CD14-positive monocyte (primary cell): ENCODE results near the gene TMX4. TPM values are rescaled to one million over a fixed set of nuclear protein-coding genes. Genes with fewer than 3 reads are reported as not detected.

Source experiments
- DNase-seq, 3 donors: peaks; one replicate each; pipeline ENCODE4 v3.0.0-alpha.2; 2011 to 2022
- H2AFZ ChIP-seq: 2 replicates; pipeline ENCODE4 v1.6.0; 2012; ENCODE audit warnings: mild to moderate bottlenecking, low read depth, low read length, inconsistent platforms; ENCODE audit not compliant: insufficient read depth, poor library complexity, severe bottlenecking
- H3K27ac ChIP-seq, 2 donors: 1 replicate in 1 of 2; 2 replicates in 1 of 2; pipeline ENCODE4 v1.5.1; 2012 to 2013; ENCODE audit warnings: low read length in 2 of 2, control low read depth in 1 of 2, inconsistent platforms in 1 of 2, low read depth in 1 of 2, mild to moderate bottlenecking in 1 of 2
- H3K27me3 ChIP-seq, 2 donors: one replicate each; pipeline versions ENCODE4 v1.6.0 to v1.6.1; 2011 to 2013; ENCODE audit warnings: low read length in 2 of 2; ENCODE audit not compliant: control insufficient read depth in 2 of 2, insufficient read depth in 2 of 2
- H3K36me3 ChIP-seq, 2 donors: replicated peaks in 1 of 2; 1 replicate in 1 of 2; 2 replicates in 1 of 2; pipeline versions ENCODE4 v1.5.1 to v1.6.1; 2012 to 2013; ENCODE audit warnings: low read length in 2 of 2, control low read depth in 1 of 2, inconsistent platforms in 1 of 2, mild to moderate bottlenecking in 1 of 2; ENCODE audit not compliant: insufficient read depth in 2 of 2, control insufficient read depth in 1 of 2
- H3K4me1 ChIP-seq, 2 donors: 1 replicate in 1 of 2; 2 replicates in 1 of 2; pipeline versions ENCODE4 v1.5.1 to v1.6.1; 2012 to 2013; ENCODE audit warnings: low read length in 2 of 2, control low read depth in 1 of 2, inconsistent platforms in 1 of 2, mild to moderate bottlenecking in 1 of 2, moderate library complexity in 1 of 2; ENCODE audit not compliant: insufficient read depth in 2 of 2, control insufficient read depth in 1 of 2
- H3K4me2 ChIP-seq: replicated peaks from 2 replicates; pipeline ENCODE3; 2012; ENCODE audit warnings: low read length, moderate library complexity, mild to moderate bottlenecking; ENCODE audit not compliant: poor library complexity, severe bottlenecking; ENCODE audit errors: extremely low read depth
- H3K4me3 ChIP-seq, 3 experiments: fragments of 200-600 bp in 1 of 3; sonication (generic) in 1 of 3; replicated peaks in 1 of 3; 1 replicate in 2 of 3; 2 replicates in 1 of 3; pipeline ENCODE4 v1.5.1; 2011 to 2013; ENCODE audit warnings: low read length in 3 of 3, mild to moderate bottlenecking in 3 of 3, control low read depth in 2 of 3, low read depth in 2 of 3, inconsistent platforms in 1 of 3, moderate library complexity in 1 of 3
- H3K79me2 ChIP-seq: 2 replicates; pipeline ENCODE4 v1.6.0; 2012; ENCODE audit warnings: mild to moderate bottlenecking, control low read depth, inconsistent platforms, low read length, moderate library complexity; ENCODE audit not compliant: insufficient read depth
- H3K9ac ChIP-seq: 2 replicates; pipeline ENCODE4 v1.6.0; 2017; ENCODE audit warnings: low read length, mild to moderate bottlenecking; ENCODE audit not compliant: insufficient read depth, poor library complexity, severe bottlenecking
- H3K9me3 ChIP-seq, 2 donors: replicated peaks in 1 of 2; 1 replicate in 1 of 2; 2 replicates in 1 of 2; pipeline versions ENCODE4 v1.5.1 to v1.6.1; 2012 to 2013; ENCODE audit warnings: low read length in 2 of 2, control low read depth in 1 of 2; ENCODE audit not compliant: control insufficient read depth in 1 of 2, insufficient read depth in 1 of 2
- H4K20me1 ChIP-seq: 2 replicates; pipeline ENCODE4 v1.6.0; 2012; ENCODE audit warnings: mild to moderate bottlenecking, low read length, control low read depth, moderate library complexity; ENCODE audit not compliant: insufficient read depth
- H3K27ac Mint-ChIP-seq, 7 donors: one replicate each; pipeline ENCODE4 v1.8.0; 2020; ENCODE audit warnings: mild to moderate bottlenecking in 7 of 7, mixed read lengths in 7 of 7, moderate library complexity in 6 of 7, inconsistent platforms in 2 of 7
- H3K27me3 Mint-ChIP-seq, 3 donors: one replicate each; pipeline ENCODE4 v1.8.0; 2021 to 2022; ENCODE audit warnings: low read depth in 3 of 3, mild to moderate bottlenecking in 3 of 3, mixed read lengths in 3 of 3, moderate library complexity in 3 of 3, inconsistent platforms in 1 of 3
- H3K36me3 Mint-ChIP-seq, 2 donors: one replicate each; pipeline ENCODE4 v1.8.0; 2020; ENCODE audit warnings: mixed read lengths in 2 of 2, inconsistent platforms in 1 of 2, mild to moderate bottlenecking in 1 of 2
- H3K4me1 Mint-ChIP-seq: one replicate; pipeline ENCODE4 v1.8.0; 2020; ENCODE audit warnings: mild to moderate bottlenecking, mixed read lengths
- H3K4me3 Mint-ChIP-seq, 2 donors: one replicate each; pipeline ENCODE4 v1.8.0; 2020; ENCODE audit warnings: mild to moderate bottlenecking in 2 of 2, mixed read lengths in 2 of 2, moderate library complexity in 1 of 2
- H3K9me3 Mint-ChIP-seq, 7 donors: one replicate each; pipeline ENCODE4 v1.8.0; 2020 to 2022; ENCODE audit warnings: mixed read lengths in 7 of 7, mild to moderate bottlenecking in 6 of 7, moderate library complexity in 6 of 7, inconsistent platforms in 2 of 7
- CTCF ChIP-seq: fragments of 200-600 bp; IDR thresholded peaks from one replicate; pipeline ENCODE4 v1.8.0; 2022; ENCODE audit warnings: antibody characterized with exemption, mild to moderate bottlenecking
- WGBS: methylation state at CpG from one replicate; pipeline ENCODE4 v1.1.5; 2013; ENCODE audit warnings: missing lambda C conversion rate; ENCODE audit not compliant: insufficient coverage; 5-methylcytosine and 5-hydroxymethylcytosine counted together
- intact Hi-C, 2 donors: fragments of 100-400 bp; cut with micrococcal nuclease; formaldehyde crosslinking; loops; one replicate each; pipeline versions ENCODE4 v1.15.0 to v1.15.1; 2023
- polyA plus RNA-seq, 3 donors: library from polyadenylated mRNA; depleted of rRNA in 1 of 3; unstranded in 2 of 3; stranded (reverse) in 1 of 3; fragments of 300-500 nt in 2 of 3; fragments of >200 nt in 1 of 3; fragmentation: Illumina TruSeq in 2 of 3; gene quantifications; 1 replicate in 2 of 3; 2 replicates in 1 of 3; pipeline ENCODE4 v1.2.3, GENCODE V29; 2012 to 2021

TMX4 gene
- polyA plus RNA-seq, 3 donors: 12.1 to 67.9 (median 55.2) TPM

GRCh38 chr20:8049310-8049709 is 29.7 kb upstream of the TMX4 start:
- TF ChIP-seq CTCF: no peak
- H3K9me3 ChIP-seq: no peaks in the 10 kb centered on the region
- H3K4me3 ChIP-seq: no peak overlapping the region
- no peak overlapping the region for H3K9ac ChIP-seq
- peaks cover 0 to 3% (median 0%) of the 10 kb centered on the region in 7 donors for H3K9me3 Mint-ChIP-seq
- H4K20me1 ChIP-seq: no peaks in the 10 kb centered on the region
- no peak overlapping the region for H2AFZ ChIP-seq
- H3K4me1 Mint-ChIP-seq: peaks cover 11% of the 10 kb centered on the region
- no peak overlapping the region for H3K4me2 ChIP-seq
- no peaks in the 10 kb centered on the region for H3K36me3 Mint-ChIP-seq
- H3K79me2 ChIP-seq: no peaks in the 10 kb centered on the region
- peaks cover 0 to 2% (median 2%) of the 10 kb centered on the region in 3 donors for H3K27me3 Mint-ChIP-seq
- H3K4me3 Mint-ChIP-seq: no peak overlapping the region
- H3K36me3 ChIP-seq: no peaks in the 10 kb centered on the region
- WGBS: 88% methylated on average over 1 of the region's 3 CpGs
- H3K27me3 ChIP-seq: no peaks in the 10 kb centered on the region
- no peak for DNase-seq
- H3K4me1 ChIP-seq: peaks cover 0 to 11% of the 10 kb centered on the region in 2 donors
- H3K27ac ChIP-seq: no peak overlapping the region
- peak overlapping the region in 1 of 7 donors; percentile 66 for H3K27ac Mint-ChIP-seq
- intact Hi-C loops: loop anchor here in 1 of 2 donors (10.0 kb wide), 1 partner anchor 85 kb away; the partner anchor contains the start of gene PLCB1

GRCh38 chr20:8045946-8046345 is 26.4 kb upstream of the TMX4 start:
- Histone ChIP-seq H3K27ac (no peak overlapping the region), H3K9me3 (no peaks in the 10 kb centered on the region), H2AFZ (no peak overlapping the region), H4K20me1 (no peaks in the 10 kb centered on the region), H3K4me1 (peaks cover 0 to 11% of the 10 kb centered on the region in 2 donors), H3K9ac (no peak overlapping the region), H3K79me2 (no peaks in the 10 kb centered on the region), H3K27me3 (no peaks in the 10 kb centered on the region), H3K4me3 (no peak overlapping the region), H3K4me2 (no peak overlapping the region), H3K36me3 (no peaks in the 10 kb centered on the region)
- WGBS: no CpG with 5 or more reads among the region's 1 CpG
- H3K9me3 Mint-ChIP-seq: no peaks in the 10 kb centered on the region
- intact Hi-C loops: loop anchor here in 1 of 2 donors (2.0 to 10.0 kb wide), 2 partner anchors 89 to 677 kb away; partner anchors contain the start of gene PLCB1
- no peak overlapping the region for H3K4me3 Mint-ChIP-seq
- no peaks in the 10 kb centered on the region for H3K36me3 Mint-ChIP-seq
- TF ChIP-seq CTCF: no peak
- no peak for DNase-seq
- peaks cover 0 to 2% (median 2%) of the 10 kb centered on the region in 3 donors for H3K27me3 Mint-ChIP-seq
- peaks cover 12% of the 10 kb centered on the region for H3K4me1 Mint-ChIP-seq
- no peak overlapping the region for H3K27ac Mint-ChIP-seq
